T-helper 9 cell (primary cell): ENCODE data around the gene KLF5.

ENCODE experiments used
- DNase-seq: peaks from one replicate; pipeline ENCODE4 v3.0.0-alpha.2; 2020

Gene KLF5

GRCh38 chr13:73060251-73061160, 1.7 kb downstream of the KLF5 start:
- no peak for DNase-seq

DNA sequence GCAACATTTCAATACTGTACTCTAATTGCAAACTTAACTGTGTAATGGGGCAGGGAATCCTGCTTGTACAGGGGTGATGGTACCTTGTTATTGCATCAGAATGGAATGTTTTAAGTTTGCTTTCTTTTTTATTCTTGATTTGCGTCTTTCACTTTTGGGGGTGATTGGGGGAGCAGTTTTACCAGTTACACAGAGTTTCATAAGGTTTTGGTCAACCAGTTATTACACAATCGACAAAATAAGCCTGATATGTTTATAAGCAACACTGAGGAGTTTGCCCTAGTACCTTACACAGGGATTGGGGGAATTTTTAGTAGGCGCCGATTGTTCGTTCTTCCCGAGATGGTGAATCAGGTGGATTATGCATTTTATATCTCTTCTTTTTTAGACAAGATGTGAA, 2.7 kb downstream of the KLF5 start:
- no peak for DNase-seq

- DNase-seq, result no peak
Measured at GRCh38 chr13:73061876-73062275, 3.1 kb downstream of the KLF5 start.

- DNase-seq, result no peak
Measured at GRCh38 chr13:73062468-73062867, 3.7 kb downstream of the KLF5 start.

DNA sequence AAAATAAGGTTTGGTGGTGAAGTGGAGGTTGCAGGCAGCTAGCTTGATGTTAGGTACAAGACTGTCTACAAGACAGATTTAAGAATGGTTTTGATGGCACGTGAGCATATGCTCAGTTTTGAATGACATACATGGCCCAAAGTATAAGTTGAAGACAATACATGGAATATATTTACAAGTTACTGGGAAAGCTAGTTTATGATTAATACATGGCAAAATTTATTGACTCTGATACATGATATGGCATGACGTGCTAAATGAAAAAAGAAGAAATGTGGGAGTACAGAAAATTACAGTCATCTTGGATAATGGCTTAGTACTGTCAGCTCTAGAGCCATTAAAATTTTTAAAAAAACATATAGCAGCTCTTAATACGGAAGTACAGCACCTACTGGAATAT, 4.4 kb downstream of the KLF5 start:
- DNase-seq, result no peak

- no peak for DNase-seq
Measured at GRCh38 chr13:73065036-73065435, 6.2 kb downstream of the KLF5 start.

DNA sequence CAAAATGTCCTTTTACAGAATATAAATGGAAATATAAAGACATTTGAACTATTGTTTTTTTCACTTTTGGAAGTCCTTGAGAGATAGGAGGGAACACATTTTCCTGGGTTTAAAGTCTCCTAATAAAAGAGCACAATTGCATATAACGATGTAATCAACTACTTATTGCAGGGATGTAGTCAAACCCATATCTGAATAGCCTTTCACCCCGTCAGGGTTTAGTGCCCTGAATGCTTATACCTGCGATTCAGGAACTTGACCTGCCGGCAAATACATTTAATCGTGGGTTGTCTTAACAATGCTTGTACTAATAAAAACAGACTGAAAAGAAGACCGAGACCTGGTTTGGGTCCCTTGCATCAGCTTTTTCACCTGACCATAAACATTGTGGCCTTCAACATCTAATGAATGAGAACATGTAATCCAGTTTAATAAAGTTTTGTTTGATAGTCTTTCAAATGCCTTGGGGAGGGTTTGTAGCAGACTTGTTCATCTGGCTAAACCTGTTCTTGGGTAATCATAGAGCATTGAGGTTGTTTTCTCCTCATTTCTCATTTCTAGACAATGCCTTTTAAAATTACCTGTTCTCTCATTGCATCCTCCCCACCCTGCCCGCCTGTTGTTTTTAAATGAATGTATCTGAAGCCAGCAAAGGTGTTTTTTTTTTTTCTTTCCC, 7.0 kb downstream of the KLF5 start:
- DNase-seq, result no peak

DNA sequence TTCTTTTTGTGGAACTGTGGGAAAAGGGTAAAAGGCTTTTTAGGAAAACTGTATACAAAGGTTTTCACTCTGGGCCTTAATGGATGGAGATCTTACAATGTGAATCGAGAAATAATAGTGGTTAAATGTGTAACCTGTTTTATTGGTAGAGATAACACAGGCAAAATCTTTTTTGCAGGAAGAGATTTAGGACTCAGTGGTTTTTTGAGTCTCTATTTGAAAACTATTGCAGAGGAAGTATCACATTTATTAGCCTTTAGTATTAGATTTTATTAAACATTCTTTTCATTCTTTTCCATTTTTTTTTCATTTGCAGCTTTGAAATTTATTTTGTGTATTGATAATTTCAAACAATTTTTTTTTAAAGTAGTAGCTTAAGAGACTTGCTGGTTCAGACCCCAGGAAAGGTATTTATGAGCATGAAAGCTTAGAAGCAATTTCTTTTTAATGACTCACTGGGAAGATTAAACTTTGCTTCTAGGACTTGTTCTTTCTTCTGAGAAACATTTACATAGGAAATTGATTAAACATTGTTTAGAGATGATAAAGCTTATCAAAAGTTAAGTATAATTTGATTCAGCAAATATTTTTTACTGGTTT, 10.5 kb downstream of the KLF5 start:
- no peak for DNase-seq

- no peak for DNase-seq
Measured at GRCh38 chr13:73070451-73071098, 11.8 kb downstream of the KLF5 start.

DNA sequence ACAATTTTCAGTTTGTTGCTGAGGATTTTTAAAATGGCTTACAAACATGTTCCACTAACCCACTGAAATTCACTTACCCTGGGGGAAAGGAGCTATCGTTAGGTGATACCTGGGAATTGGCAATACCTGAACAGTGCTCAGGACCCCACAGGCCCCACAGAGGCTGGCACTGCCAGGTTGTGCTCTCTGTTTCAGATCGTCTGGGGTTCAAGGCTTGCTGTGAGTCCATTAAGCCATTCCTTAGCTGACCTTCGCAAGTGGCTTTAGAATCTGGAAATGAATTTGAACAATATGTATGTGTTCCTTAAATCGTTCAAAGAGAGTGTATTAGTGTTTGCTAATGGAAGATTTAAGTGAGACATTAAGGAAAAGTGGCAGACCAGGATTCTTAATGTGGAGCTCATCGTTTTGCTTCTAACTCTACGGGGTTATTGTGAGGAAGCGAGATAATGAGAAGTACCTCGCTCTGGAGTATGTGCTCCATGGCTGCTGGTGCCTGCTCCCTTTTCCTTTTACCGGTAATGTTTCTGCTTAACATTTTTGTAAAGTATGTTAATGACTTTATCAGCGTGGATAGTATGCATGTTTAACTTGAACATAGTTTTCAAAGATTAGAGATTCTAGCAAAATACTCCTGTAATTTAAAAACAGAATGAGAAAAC, 13.6 kb downstream of the KLF5 start:
- no peak for DNase-seq

GRCh38 chr13:73073050-73073449, 14.2 kb downstream of the KLF5 start:
- DNase-seq, result no peak

- no peak for DNase-seq
Measured at GRCh38 chr13:73074014-73074413, 15.2 kb downstream of the KLF5 start.

- no peak for DNase-seq
Measured at GRCh38 chr13:73074926-73075325, 16.1 kb downstream of the KLF5 start.

DNA sequence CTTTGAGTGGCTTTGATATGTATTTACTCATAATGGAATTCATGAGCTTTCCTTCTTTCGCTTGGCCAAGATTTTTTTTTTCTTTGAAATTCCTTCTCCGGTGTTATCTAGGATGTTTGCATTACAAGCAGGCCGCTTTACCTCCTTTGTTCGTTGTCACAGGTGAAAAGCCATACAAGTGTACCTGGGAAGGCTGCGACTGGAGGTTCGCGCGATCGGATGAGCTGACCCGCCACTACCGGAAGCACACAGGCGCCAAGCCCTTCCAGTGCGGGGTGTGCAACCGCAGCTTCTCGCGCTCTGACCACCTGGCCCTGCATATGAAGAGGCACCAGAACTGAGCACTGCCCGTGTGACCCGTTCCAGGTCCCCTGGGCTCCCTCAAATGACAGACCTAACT, 16.7 kb downstream of the KLF5 start:
- no peak for DNase-seq

- DNase-seq, result no peak
Measured at GRCh38 chr13:73075954-73076353, 17.1 kb downstream of the KLF5 start.

- no peak for DNase-seq
Measured at GRCh38 chr13:73077865-73078264, 19.1 kb downstream of the KLF5 start.

GRCh38 chr13:73079359-73079758, 20.6 kb downstream of the KLF5 start:
- no peak for DNase-seq

DNA sequence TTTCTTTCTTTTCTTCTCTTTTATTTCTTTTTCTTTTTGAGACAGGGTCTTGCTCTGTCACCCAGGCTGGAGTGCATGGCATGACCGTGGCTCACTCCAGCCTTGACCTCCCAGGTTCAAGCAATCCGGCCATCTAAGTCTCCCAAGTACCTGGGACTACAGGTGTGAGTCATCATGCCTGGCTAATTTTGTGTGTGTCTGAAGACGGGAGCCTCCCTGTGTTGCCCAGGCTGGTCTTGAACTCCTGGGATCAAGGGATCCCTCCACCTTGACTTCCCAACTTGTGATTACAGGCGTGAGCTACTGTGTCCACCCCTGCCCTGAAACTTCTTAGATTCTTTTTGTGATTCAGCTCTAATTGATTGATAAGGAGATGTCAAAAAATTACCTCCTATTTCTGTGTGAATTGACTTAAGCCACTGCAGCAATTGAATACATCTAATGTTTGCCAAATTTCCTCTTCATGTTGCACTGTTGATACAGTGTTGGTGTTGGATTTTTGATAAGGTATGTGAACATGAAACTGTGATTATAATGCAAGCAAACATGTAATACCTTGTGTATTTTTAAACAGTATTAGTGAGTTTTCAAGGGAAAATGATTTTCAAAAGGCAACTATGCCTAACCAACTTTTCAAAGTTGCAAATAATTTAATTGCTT, 22.6 kb downstream of the KLF5 start:
- no peak for DNase-seq

DNA sequence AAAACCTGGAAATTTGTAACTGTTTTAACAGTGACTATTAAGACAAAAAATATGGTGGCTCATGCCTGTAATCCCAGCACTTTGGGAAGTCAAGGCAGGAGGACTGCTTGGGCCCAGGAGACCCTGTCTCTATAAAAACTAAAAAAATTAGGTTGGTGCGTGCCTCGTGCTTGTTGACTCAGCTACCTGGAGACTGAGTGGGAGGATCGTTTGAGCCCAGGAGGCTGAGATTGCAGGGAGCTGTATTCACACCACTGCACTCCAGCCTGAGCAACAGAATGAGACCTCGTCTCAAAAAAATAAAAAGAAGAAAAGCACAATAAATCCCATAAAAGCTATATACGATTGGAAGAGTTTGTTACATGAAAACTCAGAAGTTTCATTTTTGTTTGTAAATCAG, 23.7 kb downstream of the KLF5 start:
- no peak for DNase-seq

GRCh38 chr13:73082895-73083294, 24.1 kb downstream of the KLF5 start:
- DNase-seq, result no peak

- DNase-seq, result no peak
Measured at GRCh38 chr13:73088332-73088935, 29.6 kb downstream of the KLF5 start.

DNA sequence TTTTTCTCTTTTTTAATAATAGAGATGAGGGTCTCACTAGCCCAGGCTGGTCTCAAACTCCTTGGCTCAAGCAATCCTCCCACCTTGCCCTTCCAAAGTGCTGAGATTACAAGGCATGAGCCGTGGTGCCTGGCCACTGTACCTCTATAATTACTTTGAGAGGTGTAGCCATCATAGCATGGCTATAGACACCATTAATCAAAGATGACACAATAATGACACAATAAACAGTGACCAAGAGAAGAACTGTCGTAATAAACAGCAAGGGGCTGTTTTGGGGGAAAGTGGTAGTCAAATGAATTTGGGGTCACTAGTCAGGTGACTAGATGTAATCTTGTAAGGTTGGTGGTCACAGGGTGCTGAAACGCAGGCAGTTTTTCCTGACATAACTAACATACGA, 30.4 kb downstream of the KLF5 start:
- DNase-seq, result no peak
